Pancreas (tissue), 10 donors: ENCODE results near the gene LSAMP. TPM values are rescaled to one million over a fixed set of nuclear protein-coding genes. Genes with fewer than 3 reads are reported as not detected.

Experiments
- ATAC-seq, 4 donors: fragments of 200-7000 bp; cut with Tn5 transposase; one replicate each; pipeline versions ENCODE4 v1.8.0 to v1.9.1; 2020; ENCODE audit warnings: mild to moderate bottlenecking in 4 of 4, moderate library complexity in 4 of 4
- DNase-seq, 6 donors: peaks; one replicate each; pipeline ENCODE4 v3.0.0-alpha.2; 2020
- FAIRE-seq: peaks from 2 replicates; lab custom pipeline; 2012; peaks lifted over from hg19 to GRCh38; lab: Jason Lieb, UNC
- H3K27ac ChIP-seq, 4 donors: fragments of 200-600 bp; sonication (generic); 1 replicate in 3 of 4; 2 replicates in 1 of 4; pipeline versions ENCODE4 v1.5.0 to v1.8.0; 2020
- H3K27me3 ChIP-seq, 4 donors: fragments of 200-600 bp; one replicate each; pipeline ENCODE4 v1.8.0; 2021
- H3K36me3 ChIP-seq, 3 donors: fragments of 200-600 bp; sonication (generic) in 1 of 3; one replicate each; pipeline versions ENCODE4 v1.5.0 to v1.8.0; 2020 to 2021
- H3K4me1 ChIP-seq, 3 donors: fragments of 200-600 bp; one replicate each; pipeline ENCODE4 v1.8.0; 2021
- H3K4me3 ChIP-seq, 4 donors: fragments of 200-600 bp; sonication (generic) in 2 of 4; one replicate each; pipeline versions ENCODE4 v1.5.0 to v1.8.0; 2020 to 2021
- H3K9me3 ChIP-seq, 4 donors: fragments of 200-600 bp; one replicate each; pipeline ENCODE4 v1.8.0; 2021
- CTCF ChIP-seq, 4 donors: fragments of 200-600 bp; sonication (generic) in 3 of 4; IDR thresholded peaks; one replicate each; pipeline versions ENCODE4 v1.5.0 to v1.8.0; 2021; ENCODE audit warnings: antibody characterized with exemption in 4 of 4
- WGBS, 2 donors: extraction: QIAGEN DNeasy Blood & Tissue Kit; methylation state at CpG; one replicate each; pipeline ENCODE4 v1.1.7; 2013; 5-methylcytosine and 5-hydroxymethylcytosine counted together
- intact Hi-C, 3 donors: fragments of 100-400 bp; cut with DNase I; formaldehyde crosslinking; loops; one replicate each; pipeline versions ENCODE4 v1.11.1 to v1.14.2; 2022
- polyA plus RNA-seq, 2 donors: library from polyadenylated mRNA; stranded (reverse); fragments of 200-250 nt; gene quantifications; one replicate each; pipeline ENCODE4 v1.2.3, GENCODE V29; 2013
- total RNA-seq, 6 donors: library from RNA; stranded (reverse); fragmentation: NEBNext Ultra II Directional in 4 of 6; extraction: Animal tissue kit (Norgen Biotek cat#: 25700) in 4 of 6; gene quantifications; one replicate each; pipeline versions ENCODE4 v1.2.1 to v1.2.4, GENCODE V29; 2021 to 2023
- donor health status: healthy with polysubstance abuse.
- donor health status: DM: no; HTN: no; CAD: no; lungs with moderate emphysema.
- donor health status: DM: no; HTN: no; CAD: no.
- donor health status: control.
- donor health status: control.
- donor health status: Bipolar disorder and iron deficiency.
- donor health status: DM: yes; HTN: yes; CAD: no.
- donor health status: DM: no; HTN: no; CAD: no.
- donor health status: DM: no; HTN: no; CAD: no.
- donor health status: DM: yes; HTN: yes; CAD: no.

LSAMP gene
- total and polyA plus RNA-seq, 8 donors: 0.51 to 5.5 (median 1.5) TPM

GRCh38 chr3:115861166-115861733 lies 584.0 kb downstream of the LSAMP start:
- H3K4me3 ChIP-seq: no peak overlapping the region
- no peak for TF ChIP-seq CTCF (IDR thresholded peaks at IDR 0.05)
- intact Hi-C loops: no loop called here
- H3K27ac ChIP-seq: no peak overlapping the region
- no peak for ATAC-seq
- no peaks in the 10 kb centered on the region for H3K27me3 ChIP-seq
- H3K4me1 ChIP-seq: no peaks in the 10 kb centered on the region
- H3K9me3 ChIP-seq: no peaks in the 10 kb centered on the region
- 79 to 80% methylated on average over 6 of the region's 6 CpGs for whole genome bisulfite sequencing, 2 donors
- DNase-seq: no peak
- H3K36me3 ChIP-seq: no peaks in the 10 kb centered on the region
- no peak for FAIRE-seq

GRCh38 chr3:115860766-115861165 lies 584.5 kb downstream of the LSAMP start:
- no peak overlapping the region for H3K27ac ChIP-seq
- intact Hi-C loops: no loop called here
- H3K4me3 ChIP-seq: no peak overlapping the region
- no peaks in the 10 kb centered on the region for H3K9me3 ChIP-seq
- ATAC-seq (no peak), FAIRE-seq (no peak), DNase-seq (no peak)
- TF ChIP-seq CTCF (IDR thresholded peaks at IDR 0.05): no peak
- H3K27me3 ChIP-seq: no peaks in the 10 kb centered on the region
- H3K4me1 ChIP-seq: no peaks in the 10 kb centered on the region
- WGBS, 2 donors: 94 to 100% methylated on average over 2 of the region's 2 CpGs
- no peaks in the 10 kb centered on the region for H3K36me3 ChIP-seq

- 46 to 50% methylated on average over 4 of the region's 4 CpGs for WGBS, 2 donors
- Histone ChIP-seq H3K27ac (no peak overlapping the region), H3K4me1 (no peaks in the 10 kb centered on the region), H3K4me3 (no peak overlapping the region), H3K36me3 (no peaks in the 10 kb centered on the region), H3K9me3 (no peaks in the 10 kb centered on the region), H3K27me3 (no peaks in the 10 kb centered on the region)
- DNase-seq (no peak), FAIRE-seq (no peak), ATAC-seq (no peak)
- no peak for TF ChIP-seq CTCF (IDR thresholded peaks at IDR 0.05)
- intact Hi-C loops: no loop called here
Observed at GRCh38 chr3:115859002-115859807, 586.1 kb downstream of the LSAMP start.

DNA sequence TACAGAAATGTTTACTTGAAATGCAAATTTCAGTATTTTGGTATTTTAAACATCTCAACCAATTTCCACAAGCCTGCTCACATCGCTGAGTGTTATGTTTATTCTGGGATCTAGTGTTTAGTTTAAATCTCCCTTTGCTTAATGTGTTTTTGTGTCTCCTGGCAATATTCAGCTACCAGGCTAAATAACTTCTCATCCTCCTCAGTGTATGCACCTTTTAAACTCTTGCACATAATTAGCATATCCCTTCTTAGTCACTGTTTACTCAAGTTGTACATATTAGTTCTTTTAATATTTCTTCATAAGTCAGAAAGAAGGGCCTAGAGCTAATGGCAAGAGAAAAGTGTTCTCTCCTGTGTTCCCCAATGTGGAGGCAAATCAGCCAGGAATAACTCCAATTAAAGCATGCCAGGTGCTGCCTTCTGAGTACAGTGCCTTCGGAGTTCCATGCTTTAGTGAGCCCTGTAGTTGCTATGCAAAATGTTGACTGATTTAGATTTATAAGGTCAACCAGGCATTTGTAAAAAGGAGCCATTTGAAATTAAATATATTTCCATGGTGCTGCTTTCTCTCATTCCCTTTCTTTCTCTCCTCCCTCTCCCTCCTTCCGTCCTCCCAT lies 587.7 kb downstream of the LSAMP start:
- 45 to 50% methylated on average over 3 of the region's 3 CpGs for WGBS, 2 donors
- FAIRE-seq: no peak
- Histone ChIP-seq H3K4me3 (no peak overlapping the region), H3K27ac (no peak overlapping the region), H3K36me3 (no peaks in the 10 kb centered on the region), H3K27me3 (no peaks in the 10 kb centered on the region), H3K4me1 (no peaks in the 10 kb centered on the region), H3K9me3 (no peaks in the 10 kb centered on the region)
- no peak for TF ChIP-seq CTCF (IDR thresholded peaks at IDR 0.05)
- ATAC-seq: peak in 2 of 4 donors; percentile 53 to 74
- DNase-seq: no peak
- intact Hi-C loops: no loop called here
